Loucy (cell line): ENCODE measurements around the gene RALGAPB.

Experiments used
- CTCF ChIP-seq: fragments of 200-600 bp; sonication (generic); conservative IDR thresholded peaks from 2 replicates; pipeline ENCODE4 v1.5.1; 2014; ENCODE audit warnings: mild to moderate bottlenecking, antibody characterized with exemption, low read length
- EZH2phosphoT487 ChIP-seq: fragments of 200-600 bp; IDR thresholded peaks from 2 replicates; pipeline ENCODE4 v1.6.1; 2018; ENCODE audit warnings: antibody characterized with exemption, mild to moderate bottlenecking, moderate library complexity, borderline replicate concordance

DNA sequence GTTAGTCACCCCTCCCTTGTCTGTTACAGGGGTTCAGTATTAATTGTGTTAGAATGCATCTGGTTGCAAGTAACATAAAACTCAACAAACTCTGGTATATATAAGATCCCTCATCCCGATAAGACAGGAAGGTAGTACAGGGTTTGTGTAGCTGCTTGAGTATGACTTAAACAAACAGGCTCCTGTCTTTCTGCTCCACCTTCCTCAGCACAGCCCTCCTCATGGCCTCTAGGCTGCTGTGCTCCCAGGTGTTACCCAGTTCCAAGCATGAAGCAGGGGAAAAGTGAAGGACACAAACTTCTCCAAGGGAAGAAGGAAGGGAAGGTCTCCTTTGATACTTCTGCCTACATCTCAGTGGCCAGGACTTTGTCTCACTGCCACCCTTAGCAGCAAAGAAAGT, 1.4 kb upstream of the RALGAPB start:
- TF ChIP-seq CTCF (no peak), EZH2phosphoT487 (no peak)
